Thyroid gland (tissue), 4 donors: ENCODE measurements around the gene PDGFC. TPM values are rescaled to one million over a fixed set of nuclear protein-coding genes. Genes with fewer than 3 reads are reported as not detected.

Experiments used
- DNase-seq, 2 donors: peaks; one replicate each; pipeline ENCODE4 v3.0.0-alpha.2; 2019
- H3K27ac ChIP-seq, 3 donors: fragments of 200-600 bp; sonication (generic); 1 replicate in 2 of 3; 2 replicates in 1 of 3; pipeline ENCODE4 v1.5.1; 2016 to 2019; ENCODE audit warnings: mild to moderate bottlenecking in 1 of 3, moderate library complexity in 1 of 3
- H3K27me3 ChIP-seq: fragments of 200-600 bp; sonication (generic); one replicate; pipeline ENCODE4 v1.5.1; 2019
- H3K36me3 ChIP-seq, 2 donors: fragments of 200-600 bp; sonication (generic); one replicate each; pipeline ENCODE4 v1.5.1; 2016 to 2019
- H3K4me1 ChIP-seq, 2 donors: fragments of 200-600 bp; sonication (generic); one replicate each; pipeline ENCODE4 v1.5.1; 2017 to 2019
- H3K4me3 ChIP-seq, 3 donors: fragments of 200-600 bp; sonication (generic); replicated peaks in 1 of 3; 1 replicate in 2 of 3; 2 replicates in 1 of 3; pipeline ENCODE4 v1.5.1; 2016; ENCODE audit warnings: mild to moderate bottlenecking in 1 of 3
- H3K9me3 ChIP-seq: fragments of 200-600 bp; sonication (generic); one replicate; pipeline ENCODE4 v1.5.1; 2017
- POLR2A ChIP-seq, 2 donors: fragments of 450-650 bp; IDR thresholded peaks; one replicate each; pipeline ENCODE4 v1.6.1; 2017; ENCODE audit warnings: antibody characterized with exemption in 2 of 2, mild to moderate bottlenecking in 2 of 2, moderate library complexity in 1 of 2
- WGBS, 2 donors: methylation state at CpG; one replicate each; pipeline ENCODE4 v1.1.5; 2017; 5-methylcytosine and 5-hydroxymethylcytosine counted together
- intact Hi-C: fragments of 100-400 bp; cut with DNase I; formaldehyde crosslinking; loops from one replicate; pipeline ENCODE4 v1.15.1; 2023
- total RNA-seq, 4 donors: library from RNA; depleted of rRNA; stranded (reverse); fragments of >200 nt; gene quantifications; one replicate each; pipeline ENCODE4 v1.2.3, GENCODE V29; 2016
- TF ChIP-seq, protein P1 (sequence below), 6 experiments: fragments of 200-600 bp in 3 of 6; fragments of 450-650 bp in 3 of 6; sonication (generic) in 3 of 6; IDR thresholded peaks; one replicate each; pipeline ENCODE4 v1.5.1; 2016 to 2019; ENCODE audit warnings: antibody characterized with exemption in 6 of 6, mild to moderate bottlenecking in 2 of 6, inconsistent platforms in 1 of 6, moderate library complexity in 1 of 6

Gene PDGFC
- total RNA-seq, 4 donors from 2014 or later: 28.9 to 34.6 (median 29.9) TPM

DNA sequence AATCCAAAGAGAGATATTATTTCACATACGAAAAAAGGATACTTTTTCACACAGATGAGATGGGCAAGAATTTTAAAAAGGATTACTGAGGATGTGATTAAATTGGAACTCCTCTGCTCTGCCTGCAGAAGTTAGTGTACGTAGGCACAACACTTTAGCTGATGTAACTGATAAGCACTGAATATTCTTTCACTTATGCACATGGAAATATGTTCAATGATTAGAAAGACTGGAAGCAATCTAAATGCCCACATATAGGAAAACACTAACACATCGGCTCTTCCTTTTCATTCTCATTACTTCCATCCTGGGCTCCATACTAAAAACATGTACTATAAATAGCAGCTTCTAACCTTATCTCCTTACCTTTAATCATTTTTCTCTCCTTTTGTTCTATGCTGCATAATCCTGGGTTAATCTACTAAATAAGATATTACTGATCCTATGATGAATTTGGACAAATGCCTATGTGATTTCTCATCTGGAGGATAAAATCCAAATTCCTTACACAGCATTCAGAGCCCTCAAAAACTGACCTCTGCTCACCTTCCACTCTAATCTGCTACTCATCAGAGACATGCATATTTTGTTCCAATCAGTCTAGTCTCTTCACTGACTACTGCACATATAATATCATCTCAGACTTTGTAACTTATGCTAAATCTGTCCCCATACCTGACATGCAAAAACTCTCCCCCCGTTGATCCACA, 197.8 kb downstream of the PDGFC start:
- 89 to 92% methylated on average over 4 of the region's 4 CpGs for WGBS, 2 donors
- no peak for DNase-seq
- H3K27me3 ChIP-seq: no peaks in the 10 kb centered on the region

DNA sequence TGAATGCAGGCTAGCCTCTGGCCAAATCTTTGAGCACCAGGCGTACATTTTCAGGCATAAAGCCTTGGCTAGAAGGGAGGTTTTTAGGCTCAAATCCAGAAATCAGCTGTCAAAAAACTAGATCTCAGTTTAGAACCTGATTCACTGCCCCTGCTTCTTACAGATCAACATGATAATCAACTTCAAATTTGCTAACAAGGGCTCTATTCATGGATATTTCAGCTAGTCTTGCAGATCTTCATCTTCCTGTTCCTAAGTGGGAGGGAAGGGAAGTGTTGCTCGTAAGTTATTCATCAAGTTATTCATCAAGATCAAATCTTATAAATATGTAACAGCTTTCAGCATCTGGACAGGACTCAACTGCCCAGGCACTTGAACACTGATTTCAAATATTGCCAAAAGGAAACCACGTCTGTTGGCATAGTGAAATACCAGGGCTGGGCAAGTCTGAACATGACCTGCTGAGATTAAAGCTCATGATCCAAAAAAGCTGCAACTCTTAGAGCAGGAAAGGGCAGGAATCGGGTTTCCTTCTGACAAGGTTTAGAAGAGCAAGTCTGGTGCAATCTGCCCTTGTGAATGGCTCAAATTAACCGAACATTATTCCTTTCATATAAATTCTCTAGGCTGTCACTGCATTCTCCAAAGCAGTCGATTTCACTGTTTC, 200.3 kb downstream of the PDGFC start:
- no peaks in the 10 kb centered on the region for H3K36me3 ChIP-seq
- peak; percentile 46 to 63 for DNase-seq
- peaks cover 0 to 30% of the 10 kb centered on the region in 2 donors for H3K4me1 ChIP-seq
- H3K27me3 ChIP-seq: no peaks in the 10 kb centered on the region
- H3K4me3 ChIP-seq: no peak overlapping the region
- H3K27ac ChIP-seq: peak overlapping the region; percentile 38 to 75 (median 66)
- H3K9me3 ChIP-seq: no peaks in the 10 kb centered on the region
- intact Hi-C loops: no loop called here
- TF ChIP-seq, protein P1, sequence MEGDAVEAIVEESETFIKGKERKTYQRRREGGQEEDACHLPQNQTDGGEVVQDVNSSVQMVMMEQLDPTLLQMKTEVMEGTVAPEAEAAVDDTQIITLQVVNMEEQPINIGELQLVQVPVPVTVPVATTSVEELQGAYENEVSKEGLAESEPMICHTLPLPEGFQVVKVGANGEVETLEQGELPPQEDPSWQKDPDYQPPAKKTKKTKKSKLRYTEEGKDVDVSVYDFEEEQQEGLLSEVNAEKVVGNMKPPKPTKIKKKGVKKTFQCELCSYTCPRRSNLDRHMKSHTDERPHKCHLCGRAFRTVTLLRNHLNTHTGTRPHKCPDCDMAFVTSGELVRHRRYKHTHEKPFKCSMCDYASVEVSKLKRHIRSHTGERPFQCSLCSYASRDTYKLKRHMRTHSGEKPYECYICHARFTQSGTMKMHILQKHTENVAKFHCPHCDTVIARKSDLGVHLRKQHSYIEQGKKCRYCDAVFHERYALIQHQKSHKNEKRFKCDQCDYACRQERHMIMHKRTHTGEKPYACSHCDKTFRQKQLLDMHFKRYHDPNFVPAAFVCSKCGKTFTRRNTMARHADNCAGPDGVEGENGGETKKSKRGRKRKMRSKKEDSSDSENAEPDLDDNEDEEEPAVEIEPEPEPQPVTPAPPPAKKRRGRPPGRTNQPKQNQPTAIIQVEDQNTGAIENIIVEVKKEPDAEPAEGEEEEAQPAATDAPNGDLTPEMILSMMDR (IDR thresholded peaks at IDR 0.05): no peak
- peak in 1 of 2 donors; percentile 24 for TF ChIP-seq POLR2A (IDR thresholded peaks at IDR 0.05)
- WGBS, 2 donors: 21 to 22% methylated on average over 6 of the region's 6 CpGs

More for the DNA sequence above, 197.8 kb downstream of the PDGFC start:
- H3K36me3 ChIP-seq: no peaks in the 10 kb centered on the region
- H3K4me3 ChIP-seq: no peak overlapping the region
- peaks cover 0 to 30% of the 10 kb centered on the region in 2 donors for H3K4me1 ChIP-seq
- intact Hi-C loops: no loop called here
- no peak overlapping the region for H3K27ac ChIP-seq
- no peaks in the 10 kb centered on the region for H3K9me3 ChIP-seq
- TF ChIP-seq, protein P1 (IDR thresholded peaks at IDR 0.05): no peak
- TF ChIP-seq POLR2A (IDR thresholded peaks at IDR 0.05): no peak

DNA sequence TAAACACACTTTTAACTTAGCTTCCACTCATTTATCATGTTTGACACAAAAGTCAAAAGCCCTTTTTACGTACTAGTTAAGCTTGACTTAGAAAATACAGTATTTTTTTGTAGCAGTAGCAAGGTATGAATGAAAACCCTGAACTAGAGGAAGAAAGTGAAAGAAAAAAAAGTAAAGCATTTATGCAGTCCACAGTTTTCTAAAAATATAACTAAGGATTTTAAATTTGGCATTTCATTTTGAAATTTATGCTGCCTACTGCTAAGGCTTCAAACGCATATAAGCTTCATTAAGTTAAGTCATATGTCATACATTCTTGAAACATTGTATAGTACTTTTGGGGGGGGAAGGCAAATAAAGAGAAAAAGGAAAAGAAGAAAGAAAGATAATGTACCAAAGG, 201.5 kb downstream of the PDGFC start:
- peak overlapping the region in 2 of 3 donors; percentile 66 to 75 for H3K27ac ChIP-seq
- WGBS, 2 donors: 90 to 91% methylated on average over 2 of the region's 2 CpGs

DNA sequence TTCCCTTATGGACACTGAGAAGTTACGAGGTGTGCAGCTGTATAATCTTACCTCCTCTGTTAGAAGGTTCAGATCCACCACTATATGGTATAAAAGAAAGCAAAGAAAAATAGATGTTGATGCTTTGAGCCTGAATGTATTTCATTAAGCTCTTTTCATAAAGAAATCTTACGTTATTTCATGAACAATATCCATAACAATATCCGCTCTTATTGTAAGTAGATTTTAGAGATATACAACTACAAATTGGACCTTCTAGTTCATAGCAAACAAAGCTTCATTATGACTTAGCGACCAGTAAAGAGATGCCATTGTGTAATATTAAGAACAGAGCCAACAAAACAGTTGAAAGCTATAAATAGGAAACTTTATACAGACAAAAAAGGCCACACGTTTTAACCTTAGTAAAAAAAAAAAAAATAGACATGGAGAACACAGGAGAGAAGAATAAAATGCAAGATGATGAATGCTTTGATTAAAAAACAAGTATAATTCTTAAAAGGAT, 203.6 kb downstream of the PDGFC start:
- H3K36me3 ChIP-seq: no peaks in the 10 kb centered on the region
- no peak overlapping the region for H3K4me3 ChIP-seq
- H3K27me3 ChIP-seq: no peaks in the 10 kb centered on the region
- H3K27ac ChIP-seq: no peak overlapping the region
- intact Hi-C loops: no loop called here
- TF ChIP-seq POLR2A (IDR thresholded peaks at IDR 0.05): no peak
- 85 to 88% methylated on average over 5 of the region's 5 CpGs for WGBS, 2 donors
- H3K9me3 ChIP-seq: no peaks in the 10 kb centered on the region
- DNase-seq: no peak
- peaks cover 14 to 32% of the 10 kb centered on the region in 2 donors for H3K4me1 ChIP-seq

More for the DNA sequence above, 201.5 kb downstream of the PDGFC start:
- Histone ChIP-seq H3K27me3 (no peaks in the 10 kb centered on the region), H3K4me1 (peaks cover 6 to 33% of the 10 kb centered on the region in 2 donors), H3K36me3 (no peaks in the 10 kb centered on the region), H3K4me3 (no peak overlapping the region), H3K9me3 (no peaks in the 10 kb centered on the region)
- no peak for DNase-seq
- TF ChIP-seq, protein P1 (IDR thresholded peaks at IDR 0.05): no peak
- TF ChIP-seq POLR2A (IDR thresholded peaks at IDR 0.05): no peak
- intact Hi-C loops: no loop called here

DNA sequence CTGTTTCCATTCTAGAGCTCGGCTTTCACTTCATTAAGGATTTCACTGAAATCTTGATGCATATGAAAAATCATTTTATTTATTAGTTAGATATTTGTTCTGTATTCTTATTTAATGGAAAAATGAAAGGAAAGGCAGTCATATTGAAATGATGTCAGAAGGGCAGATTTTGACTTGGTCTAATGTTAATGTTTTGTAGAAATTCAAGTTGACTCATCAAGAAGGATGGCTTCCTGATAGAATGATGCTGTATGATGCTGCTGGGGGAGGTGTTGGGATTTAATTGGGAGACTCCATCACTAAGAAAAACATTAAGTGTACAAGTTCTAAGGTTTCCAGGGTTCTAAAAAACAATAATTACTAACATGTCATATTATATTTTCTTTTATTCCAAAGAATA, 204.8 kb downstream of the PDGFC start:
- TF ChIP-seq, protein P1 (IDR thresholded peaks at IDR 0.05): no peak
- TF ChIP-seq POLR2A (IDR thresholded peaks at IDR 0.05): no peak
- H3K27me3 ChIP-seq: no peaks in the 10 kb centered on the region
- H3K27ac ChIP-seq: no peak overlapping the region
- no peak overlapping the region for H3K4me3 ChIP-seq
- H3K9me3 ChIP-seq: no peaks in the 10 kb centered on the region
- intact Hi-C loops: no loop called here
- no peaks in the 10 kb centered on the region for H3K36me3 ChIP-seq
- peaks cover 14 to 22% of the 10 kb centered on the region in 2 donors for H3K4me1 ChIP-seq
- DNase-seq: no peak
- WGBS, 2 donors: 98 to 100% methylated on average over 1 of the region's 1 CpG
